Panc1 (cell line): ENCODE data around the gene ZNF454.

Source experiments
- POLR2AphosphoS5 ChIP-seq: IDR thresholded peaks from 2 replicates; pipeline ENCODE4 v1.6.1; 2012; ENCODE audit warnings: mild to moderate bottlenecking, low read depth, low read length, moderate library complexity
- SIN3A ChIP-seq: IDR thresholded peaks from 2 replicates; pipeline ENCODE4 v1.6.1; 2012; ENCODE audit warnings: low read depth, mild to moderate bottlenecking, low read length, moderate library complexity, borderline replicate concordance; ENCODE audit not compliant: insufficient read depth
- TCF7L2 ChIP-seq: IDR thresholded peaks from 2 replicates; pipeline ENCODE4 v1.6.1; 2011; ENCODE audit warnings: mild to moderate bottlenecking, low read depth, low read length, inconsistent platforms
- TF ChIP-seq, protein P1 (sequence below): fragments of 450-650 bp; IDR thresholded peaks from 2 replicates; pipeline ENCODE4 v1.5.1; 2017; ENCODE audit warnings: mild to moderate bottlenecking
- TF ChIP-seq, protein P2 (sequence below), 2 experiments: IDR thresholded peaks; 2 replicates each; pipeline ENCODE4 v1.6.1; 2011 to 2012; ENCODE audit warnings: low read depth in 2 of 2, control low read depth in 1 of 2, low read length in 1 of 2, mild to moderate bottlenecking in 1 of 2, moderate library complexity in 1 of 2; ENCODE audit not compliant: insufficient read depth in 1 of 2

DNA sequence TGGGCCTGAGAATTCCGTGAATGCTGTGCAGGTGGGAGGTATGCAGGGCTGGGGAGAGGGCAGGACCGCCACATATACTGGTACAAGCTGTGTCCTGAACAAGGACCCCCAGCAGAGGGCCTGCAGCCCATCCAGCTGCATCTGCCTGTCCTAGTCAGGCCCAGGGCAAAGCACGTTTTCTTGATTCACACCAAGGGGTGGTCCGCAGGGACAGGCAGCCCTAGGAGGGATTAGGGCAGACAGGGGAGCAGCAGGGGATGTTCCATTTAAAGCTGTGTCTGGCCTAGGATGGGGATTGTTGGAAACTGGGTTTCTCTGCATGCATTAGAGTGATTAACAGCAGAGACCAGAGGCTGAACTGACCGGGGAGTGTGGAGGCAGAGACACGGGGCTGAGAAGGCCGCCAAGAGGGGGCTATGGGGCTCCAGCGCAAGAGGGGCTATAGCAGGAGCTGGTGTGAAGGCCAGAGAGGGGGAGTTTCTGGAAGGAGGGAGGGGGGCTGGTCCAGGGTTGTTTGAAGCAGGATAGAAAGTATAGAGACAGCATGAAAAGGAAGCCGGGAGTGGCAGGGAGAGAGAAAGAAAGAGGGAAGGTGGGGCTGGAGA is 51.4 kb downstream of the ZNF454 start:
- TF ChIP-seq, protein P1, sequence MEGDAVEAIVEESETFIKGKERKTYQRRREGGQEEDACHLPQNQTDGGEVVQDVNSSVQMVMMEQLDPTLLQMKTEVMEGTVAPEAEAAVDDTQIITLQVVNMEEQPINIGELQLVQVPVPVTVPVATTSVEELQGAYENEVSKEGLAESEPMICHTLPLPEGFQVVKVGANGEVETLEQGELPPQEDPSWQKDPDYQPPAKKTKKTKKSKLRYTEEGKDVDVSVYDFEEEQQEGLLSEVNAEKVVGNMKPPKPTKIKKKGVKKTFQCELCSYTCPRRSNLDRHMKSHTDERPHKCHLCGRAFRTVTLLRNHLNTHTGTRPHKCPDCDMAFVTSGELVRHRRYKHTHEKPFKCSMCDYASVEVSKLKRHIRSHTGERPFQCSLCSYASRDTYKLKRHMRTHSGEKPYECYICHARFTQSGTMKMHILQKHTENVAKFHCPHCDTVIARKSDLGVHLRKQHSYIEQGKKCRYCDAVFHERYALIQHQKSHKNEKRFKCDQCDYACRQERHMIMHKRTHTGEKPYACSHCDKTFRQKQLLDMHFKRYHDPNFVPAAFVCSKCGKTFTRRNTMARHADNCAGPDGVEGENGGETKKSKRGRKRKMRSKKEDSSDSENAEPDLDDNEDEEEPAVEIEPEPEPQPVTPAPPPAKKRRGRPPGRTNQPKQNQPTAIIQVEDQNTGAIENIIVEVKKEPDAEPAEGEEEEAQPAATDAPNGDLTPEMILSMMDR: no peak
- TF ChIP-seq, protein P2, sequence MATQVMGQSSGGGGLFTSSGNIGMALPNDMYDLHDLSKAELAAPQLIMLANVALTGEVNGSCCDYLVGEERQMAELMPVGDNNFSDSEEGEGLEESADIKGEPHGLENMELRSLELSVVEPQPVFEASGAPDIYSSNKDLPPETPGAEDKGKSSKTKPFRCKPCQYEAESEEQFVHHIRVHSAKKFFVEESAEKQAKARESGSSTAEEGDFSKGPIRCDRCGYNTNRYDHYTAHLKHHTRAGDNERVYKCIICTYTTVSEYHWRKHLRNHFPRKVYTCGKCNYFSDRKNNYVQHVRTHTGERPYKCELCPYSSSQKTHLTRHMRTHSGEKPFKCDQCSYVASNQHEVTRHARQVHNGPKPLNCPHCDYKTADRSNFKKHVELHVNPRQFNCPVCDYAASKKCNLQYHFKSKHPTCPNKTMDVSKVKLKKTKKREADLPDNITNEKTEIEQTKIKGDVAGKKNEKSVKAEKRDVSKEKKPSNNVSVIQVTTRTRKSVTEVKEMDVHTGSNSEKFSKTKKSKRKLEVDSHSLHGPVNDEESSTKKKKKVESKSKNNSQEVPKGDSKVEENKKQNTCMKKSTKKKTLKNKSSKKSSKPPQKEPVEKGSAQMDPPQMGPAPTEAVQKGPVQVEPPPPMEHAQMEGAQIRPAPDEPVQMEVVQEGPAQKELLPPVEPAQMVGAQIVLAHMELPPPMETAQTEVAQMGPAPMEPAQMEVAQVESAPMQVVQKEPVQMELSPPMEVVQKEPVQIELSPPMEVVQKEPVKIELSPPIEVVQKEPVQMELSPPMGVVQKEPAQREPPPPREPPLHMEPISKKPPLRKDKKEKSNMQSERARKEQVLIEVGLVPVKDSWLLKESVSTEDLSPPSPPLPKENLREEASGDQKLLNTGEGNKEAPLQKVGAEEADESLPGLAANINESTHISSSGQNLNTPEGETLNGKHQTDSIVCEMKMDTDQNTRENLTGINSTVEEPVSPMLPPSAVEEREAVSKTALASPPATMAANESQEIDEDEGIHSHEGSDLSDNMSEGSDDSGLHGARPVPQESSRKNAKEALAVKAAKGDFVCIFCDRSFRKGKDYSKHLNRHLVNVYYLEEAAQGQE (IDR thresholded peaks at IDR 0.05; ENCODE audit: insufficient read depth in 1 of 2, low read depth in 2 of 2, low read length in 1 of 2): no peak
- TF ChIP-seq POLR2AphosphoS5 (no peak), SIN3A (no peak), TCF7L2 (no peak)
